Stimulated activated CD8-positive, alpha-beta memory T cell treated with anti-CD3 and anti-CD28 coated beads, Interleukin-7, amount 100 ng/mL, for 4 hours (primary cell): Measurements from ENCODE around the gene GMEB2.
"Not testable (repeated sequence)": the region's sequence is repeated elsewhere in the genome, so short reads cannot be mapped to it uniquely, and the experiment has no call there.

ENCODE experiments used
- DNase-seq, 2 donors: peaks; one replicate each; pipeline ENCODE4 v3.0.0-alpha.2; 2020; ENCODE audit warnings: low read depth in 2 of 2

The GMEB2 gene

DNA sequence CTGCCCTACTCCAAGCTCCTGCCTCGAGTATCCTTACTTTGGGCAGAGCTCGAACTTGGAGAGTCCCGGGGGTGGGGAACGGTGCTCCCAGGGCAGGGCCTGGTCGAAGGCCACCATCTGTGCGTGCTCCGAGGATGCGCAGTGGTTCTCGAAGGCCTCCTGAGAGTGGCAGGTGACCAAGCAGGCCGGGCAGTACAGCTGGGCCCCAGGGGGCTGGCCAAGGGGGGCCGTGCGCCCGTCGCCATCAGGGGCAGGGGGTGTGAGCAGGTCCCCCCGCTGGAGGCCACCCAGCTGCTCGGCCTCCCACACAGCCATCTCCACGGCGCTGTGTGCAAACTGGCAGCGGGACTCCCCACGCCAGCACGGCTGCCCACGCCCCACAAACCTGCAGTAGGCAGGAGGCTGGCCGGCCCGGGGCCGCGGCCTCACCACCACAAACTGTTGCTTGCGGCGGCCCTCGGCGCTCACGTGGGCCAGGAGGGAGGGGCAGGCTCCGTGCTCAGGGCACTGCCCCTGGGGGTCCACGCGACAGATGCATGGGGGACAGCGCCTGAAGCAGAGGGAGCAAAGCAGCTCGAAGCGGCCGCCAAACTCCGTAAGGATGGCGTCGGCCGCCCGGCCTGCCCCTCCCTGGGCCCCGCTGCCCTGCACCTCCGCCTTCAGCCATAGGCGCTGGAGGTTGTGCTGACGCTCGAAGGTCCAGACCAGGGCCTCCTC is 54.7 kb downstream of the GMEB2 start:
- DNase-seq, result no peak

GRCh38 chr20:63571087-63571478 is 55.8 kb downstream of the GMEB2 start:
- not testable (repeated sequence) for DNase-seq

DNA sequence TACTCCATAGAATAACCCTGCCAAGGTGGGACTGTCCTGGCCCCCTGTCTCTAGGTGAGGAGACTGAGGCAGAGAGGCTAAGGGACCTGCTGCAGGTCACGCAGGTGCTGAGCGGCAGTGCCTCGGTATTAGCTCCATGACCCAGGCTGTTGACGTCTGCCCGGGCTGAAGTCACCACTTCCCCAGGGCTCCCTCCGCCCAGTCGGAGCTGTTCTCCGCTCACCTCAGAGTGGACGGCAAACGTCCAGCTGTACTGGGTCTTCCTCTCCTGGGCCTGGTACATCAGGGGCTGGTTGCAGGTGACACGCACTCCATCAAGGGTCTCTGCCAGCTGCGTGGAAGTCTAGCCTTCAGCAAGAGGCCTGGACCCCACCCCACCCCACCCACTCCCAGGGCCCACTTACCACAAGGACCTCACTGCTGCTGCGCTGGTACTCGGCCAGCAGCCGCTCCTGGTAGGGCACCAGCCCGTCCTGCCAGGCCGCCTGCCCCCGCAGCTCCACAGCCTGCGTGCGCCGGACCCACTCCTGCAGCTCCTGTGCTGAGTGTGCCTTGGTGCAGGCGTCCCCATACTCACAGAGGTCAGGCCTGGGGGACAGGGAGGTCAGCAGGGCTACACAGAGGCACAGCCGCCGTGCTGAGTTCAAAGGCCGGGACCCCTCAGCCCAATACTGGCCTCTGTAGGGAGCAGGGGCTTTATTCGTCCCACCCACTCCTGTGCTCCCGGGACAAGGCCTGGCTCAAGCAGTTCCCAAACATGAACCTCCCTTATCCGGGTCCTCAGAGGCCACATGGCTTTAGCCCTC is 56.4 kb downstream of the GMEB2 start:
- no peak for DNase-seq

GRCh38 chr20:63568986-63569949 is 57.6 kb downstream of the GMEB2 start:
- DNase-seq, result no peak

- no peak for DNase-seq
Measured at GRCh38 chr20:63568170-63568981, 58.5 kb downstream of the GMEB2 start.

GRCh38 chr20:63567386-63568169 is 59.3 kb downstream of the GMEB2 start:
- peak; percentile 19 to 59 for DNase-seq

DNA sequence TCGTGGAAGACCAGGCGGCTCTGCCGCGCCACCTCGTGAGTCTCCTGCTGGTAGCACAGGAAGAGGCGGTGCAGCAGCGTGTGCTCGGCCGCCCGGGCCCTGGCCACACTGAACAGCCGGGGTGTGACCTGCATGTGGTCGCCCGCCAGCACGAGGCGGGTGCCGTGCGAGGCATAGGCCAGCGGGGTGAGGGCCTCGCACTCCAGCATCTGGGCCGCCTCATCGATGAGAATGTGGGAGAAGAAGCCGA is 59.8 kb downstream of the GMEB2 start:
- no peak for DNase-seq

DNA sequence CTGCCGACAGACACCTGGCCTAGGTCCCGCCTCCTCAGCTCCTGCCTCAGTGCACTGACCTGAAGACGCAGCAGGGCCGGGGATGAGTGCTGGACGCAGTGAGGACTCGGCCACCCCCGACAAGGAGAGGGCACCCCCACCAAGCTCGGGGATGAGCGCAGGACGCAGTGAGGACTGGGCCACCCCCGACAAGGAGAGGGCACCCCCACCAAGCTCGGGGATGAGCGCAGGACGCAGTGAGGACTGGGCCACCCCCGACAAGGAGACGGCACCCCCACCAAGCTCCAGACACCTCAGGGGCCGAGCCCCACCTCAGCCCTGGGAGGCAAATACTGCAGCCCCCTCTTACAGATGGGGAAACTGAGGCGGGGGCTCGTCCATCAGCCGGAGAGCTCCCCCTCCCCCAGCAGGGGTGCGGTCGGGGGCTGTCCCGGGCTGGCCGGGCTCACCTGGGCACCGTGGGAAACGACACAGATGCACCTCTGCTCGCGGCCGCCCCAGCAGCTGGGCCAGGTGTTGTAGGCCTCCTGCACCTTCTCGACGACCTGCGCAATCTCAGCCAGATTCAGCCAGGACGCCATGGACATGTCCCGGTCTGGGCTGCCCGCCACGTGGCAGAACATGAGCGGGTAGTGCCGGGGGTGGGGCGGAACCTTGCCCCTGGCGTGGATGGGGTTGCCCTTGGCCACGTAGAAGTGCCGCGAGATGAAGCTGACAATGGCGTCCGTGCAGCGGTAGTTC is 60.3 kb downstream of the GMEB2 start:
- no peak for DNase-seq

DNA sequence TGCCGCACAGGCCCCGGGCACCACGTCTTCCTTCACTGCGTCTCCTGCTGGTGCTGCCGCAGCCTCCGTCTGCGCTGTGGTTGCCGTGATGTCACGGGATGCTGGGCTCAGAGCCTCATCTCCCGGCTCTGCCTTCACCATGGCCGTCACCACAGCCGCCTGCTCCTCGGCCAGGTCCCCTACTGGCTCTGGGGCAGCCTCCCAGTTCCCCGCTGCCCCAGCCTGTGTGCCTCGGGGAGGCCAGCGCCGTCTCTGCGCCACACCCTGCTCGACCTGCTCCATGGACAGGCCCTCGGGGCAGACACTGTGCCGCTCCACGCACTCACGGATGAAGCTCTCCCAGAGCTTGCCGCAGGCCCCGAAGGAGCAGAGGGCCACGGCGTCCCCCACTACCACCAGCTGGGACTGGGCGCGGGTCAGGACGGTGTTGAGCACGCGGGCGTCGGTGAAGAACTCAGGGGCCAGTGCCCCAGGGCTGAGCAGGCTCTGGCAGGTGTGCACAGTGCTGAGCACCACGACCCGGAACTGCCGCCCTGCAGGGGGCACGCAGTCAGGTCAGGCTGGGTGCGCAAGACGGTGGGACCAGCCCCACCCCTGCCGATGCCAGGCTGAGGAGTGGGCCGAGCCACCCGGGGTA is 61.1 kb downstream of the GMEB2 start:
- DNase-seq, result no peak

DNA sequence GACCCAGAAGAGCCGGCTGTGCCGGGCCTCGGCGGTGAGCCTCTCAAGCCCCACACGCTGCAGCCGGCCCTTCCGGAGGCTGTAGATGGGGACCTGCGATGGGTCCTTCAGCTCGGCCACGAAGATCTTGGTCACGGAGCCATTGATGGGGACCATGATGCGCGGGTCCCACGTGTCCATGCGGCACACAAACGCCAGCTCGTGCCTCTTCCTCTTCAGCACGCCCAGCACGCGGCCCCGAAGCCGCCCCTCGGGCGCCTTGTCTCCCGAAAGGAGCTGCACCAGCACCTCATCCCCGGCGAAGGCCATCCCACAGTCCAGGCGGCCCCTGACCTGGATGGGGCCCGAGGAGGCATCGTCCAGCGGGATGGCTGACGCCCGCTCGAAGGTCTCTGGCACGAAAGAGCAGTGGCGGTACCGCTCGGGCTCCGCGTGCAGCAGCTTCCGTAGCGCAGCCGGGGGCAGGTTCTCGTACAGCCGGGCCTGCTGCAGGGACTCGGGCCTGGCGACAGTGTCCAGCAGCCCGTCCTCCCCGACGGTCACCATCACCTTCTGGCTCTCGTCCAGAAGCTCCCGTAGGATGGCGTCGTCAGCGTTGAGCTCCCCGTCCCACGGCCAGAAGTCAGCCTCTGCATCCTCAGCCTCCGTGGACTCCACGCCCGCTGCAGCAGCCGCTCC is 61.7 kb downstream of the GMEB2 start:
- no peak for DNase-seq

- no peak for DNase-seq
Measured at GRCh38 chr20:63564036-63564810, 62.7 kb downstream of the GMEB2 start.

DNA sequence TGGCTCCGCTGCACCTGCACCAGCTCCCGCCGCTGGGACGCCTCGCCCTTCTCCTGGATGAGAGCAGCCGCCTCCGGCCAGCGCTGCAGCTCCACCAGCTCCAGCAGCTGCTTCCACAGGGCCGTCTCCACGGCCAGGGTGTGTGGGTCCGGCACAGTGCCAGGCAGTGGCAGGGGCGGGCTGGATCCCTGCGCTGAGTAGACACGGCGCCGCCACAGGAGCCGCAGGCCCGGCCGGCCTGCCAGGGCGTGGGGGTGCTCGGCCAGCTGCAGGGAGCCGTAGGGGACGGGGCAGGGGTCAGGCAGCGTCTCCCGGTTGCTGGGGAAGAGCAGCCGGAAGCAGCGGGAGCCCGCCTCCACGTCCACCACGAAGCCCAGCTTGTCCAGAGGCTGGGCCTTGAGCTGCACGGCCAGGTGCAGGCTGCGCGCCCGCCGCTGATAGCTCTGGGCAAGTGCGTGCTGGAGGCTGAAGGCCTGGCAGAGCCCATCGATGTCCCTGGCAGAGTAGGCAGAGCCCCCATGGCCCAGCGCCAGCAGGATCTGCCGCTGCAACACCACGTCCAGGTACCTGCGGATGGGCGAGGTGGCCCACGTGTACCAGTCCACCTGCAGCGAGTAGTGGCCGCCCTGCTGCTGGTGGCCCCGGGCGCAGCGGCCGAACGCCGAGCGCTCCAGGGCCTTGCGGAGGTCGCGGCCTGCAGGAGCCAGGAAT is 63.5 kb downstream of the GMEB2 start:
- no peak for DNase-seq

DNA sequence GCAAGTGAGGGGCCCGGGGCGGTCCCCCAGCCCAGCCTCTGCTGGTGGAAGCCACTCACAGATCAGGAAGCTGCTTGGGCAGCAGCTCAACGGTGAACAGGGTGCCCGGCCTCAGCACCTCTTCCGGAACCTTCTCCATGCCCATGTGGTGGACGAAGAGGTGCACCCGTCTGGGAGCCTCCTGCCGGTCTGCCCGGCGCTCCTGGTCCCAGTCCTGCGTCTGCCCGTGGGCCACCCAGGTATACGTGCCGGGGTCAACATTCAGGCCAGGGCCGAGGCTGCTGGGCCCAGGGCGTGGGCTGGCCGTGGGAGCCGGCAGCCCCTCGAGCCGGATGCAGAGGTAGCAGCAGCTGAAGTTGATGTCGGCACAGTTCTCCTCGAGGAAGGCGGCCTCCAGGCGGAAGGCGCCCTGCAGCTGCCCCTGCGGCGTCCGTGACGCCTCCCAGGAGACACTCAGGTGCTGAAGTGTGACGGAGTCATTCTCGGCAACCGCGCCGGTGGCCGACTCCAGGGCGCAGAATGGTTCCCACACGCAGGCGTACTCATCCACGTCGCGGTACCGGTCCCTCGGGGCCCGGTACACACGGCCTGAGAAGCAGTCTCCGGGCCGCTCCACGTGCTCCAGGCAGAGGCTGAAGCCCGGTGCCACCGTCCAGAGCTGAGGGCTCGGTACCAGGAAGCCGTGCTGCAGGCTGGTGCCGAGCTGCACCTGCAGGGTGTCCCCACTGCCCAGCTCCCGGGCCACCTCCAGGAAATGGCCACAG is 64.3 kb downstream of the GMEB2 start:
- DNase-seq, result no peak

GRCh38 chr20:63561624-63562396 is 65.1 kb downstream of the GMEB2 start:
- no peak for DNase-seq

GRCh38 chr20:63560856-63561609 is 65.9 kb downstream of the GMEB2 start:
- no peak for DNase-seq
